ENCODE data around the gene LAD1. TPM values are rescaled to one million over a fixed set of nuclear protein-coding genes. Genes with fewer than 3 reads are reported as not detected.

LAD1 gene
- total RNA-seq, 1 donor from 2014 or later, result 0.43 TPM

DNA sequence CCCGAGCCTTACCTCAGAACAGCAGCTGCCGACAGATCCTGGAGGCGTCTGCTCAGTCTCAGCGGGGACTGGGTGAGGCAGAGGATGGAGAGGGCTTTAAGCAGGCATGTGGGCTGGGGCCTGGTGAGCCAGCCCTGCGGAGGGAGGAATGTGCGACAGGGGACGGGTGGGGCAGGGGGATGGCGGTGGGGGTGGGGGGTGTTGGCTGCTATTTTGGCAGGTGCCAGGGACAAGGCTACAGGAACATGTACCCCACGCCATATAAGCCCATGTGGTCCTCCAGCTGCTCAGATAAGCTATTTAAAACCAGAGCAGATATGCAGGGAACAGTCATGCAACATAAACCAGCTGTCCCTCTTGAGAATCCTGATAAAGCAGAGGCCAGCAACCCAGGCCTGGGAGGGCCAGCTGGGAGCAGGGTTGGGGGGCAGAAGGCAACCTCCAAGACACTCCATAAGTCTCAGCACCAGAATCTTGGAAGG lies 21.5 kb downstream of the LAD1 start, which contains the start of gene TNNT2:
TNNT2 (minus strand) TSS at position 70 of the 482 bp plus-strand sequence. CDS start 4,426 bp downstream, outside the sequence.
- H3K27ac ChIP-seq, result no peak within 1 kb of the TSS

DNA sequence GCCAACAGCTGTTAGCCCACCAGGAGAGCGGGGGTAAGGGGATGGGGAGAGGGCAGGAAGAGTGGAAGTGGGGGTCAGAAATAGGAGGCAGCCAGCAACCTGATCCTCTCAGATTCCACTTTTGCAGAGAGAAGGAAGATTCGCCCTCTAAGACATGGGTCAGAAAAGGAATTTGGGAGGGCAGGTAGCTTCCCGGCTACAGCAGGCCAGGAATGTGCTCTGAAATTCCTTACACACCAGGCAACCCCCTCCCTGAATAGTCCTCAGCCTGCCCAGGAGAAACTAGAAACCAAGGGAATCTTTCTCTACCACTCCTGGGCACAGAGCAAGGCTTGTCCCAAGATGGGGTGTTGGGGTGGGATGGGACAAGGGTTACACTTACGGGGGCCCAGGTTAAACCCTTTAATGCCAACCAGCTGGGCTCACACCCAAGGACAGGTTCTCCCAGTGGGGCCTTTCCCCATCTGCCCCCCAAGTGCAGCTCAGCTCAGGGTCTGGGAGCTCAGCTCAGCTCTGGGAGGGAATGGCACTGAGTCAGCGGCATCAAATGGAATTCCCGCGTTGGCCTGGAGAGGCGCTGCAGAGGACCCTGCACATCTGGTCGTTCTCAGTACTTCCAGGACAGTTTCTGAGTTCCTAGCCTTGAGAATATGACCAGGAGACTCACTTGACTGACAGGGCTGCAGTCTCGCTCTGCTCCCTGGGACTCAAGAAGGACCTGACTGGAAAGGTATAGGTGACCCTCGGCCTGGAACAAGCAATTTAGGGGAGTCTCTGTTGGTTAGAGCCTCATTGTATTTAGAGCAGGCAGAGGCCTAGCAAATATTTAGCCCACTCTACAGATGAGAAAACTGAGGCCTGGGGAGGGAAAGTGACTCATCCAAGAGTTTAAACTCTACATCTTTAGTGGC lies 22.4 kb downstream of the LAD1 start:
- TF ChIP-seq, protein P1, sequence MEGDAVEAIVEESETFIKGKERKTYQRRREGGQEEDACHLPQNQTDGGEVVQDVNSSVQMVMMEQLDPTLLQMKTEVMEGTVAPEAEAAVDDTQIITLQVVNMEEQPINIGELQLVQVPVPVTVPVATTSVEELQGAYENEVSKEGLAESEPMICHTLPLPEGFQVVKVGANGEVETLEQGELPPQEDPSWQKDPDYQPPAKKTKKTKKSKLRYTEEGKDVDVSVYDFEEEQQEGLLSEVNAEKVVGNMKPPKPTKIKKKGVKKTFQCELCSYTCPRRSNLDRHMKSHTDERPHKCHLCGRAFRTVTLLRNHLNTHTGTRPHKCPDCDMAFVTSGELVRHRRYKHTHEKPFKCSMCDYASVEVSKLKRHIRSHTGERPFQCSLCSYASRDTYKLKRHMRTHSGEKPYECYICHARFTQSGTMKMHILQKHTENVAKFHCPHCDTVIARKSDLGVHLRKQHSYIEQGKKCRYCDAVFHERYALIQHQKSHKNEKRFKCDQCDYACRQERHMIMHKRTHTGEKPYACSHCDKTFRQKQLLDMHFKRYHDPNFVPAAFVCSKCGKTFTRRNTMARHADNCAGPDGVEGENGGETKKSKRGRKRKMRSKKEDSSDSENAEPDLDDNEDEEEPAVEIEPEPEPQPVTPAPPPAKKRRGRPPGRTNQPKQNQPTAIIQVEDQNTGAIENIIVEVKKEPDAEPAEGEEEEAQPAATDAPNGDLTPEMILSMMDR (IDR thresholded peaks at IDR 0.05), result no peak
- intact Hi-C loops (cut with DNase I), result no loop called here
- Histone ChIP-seq H3K4me3 (no peak overlapping the region), H3K4me1 (no peaks in the 10 kb centered on the region), H3K27me3 (no peaks in the 10 kb centered on the region), H3K27ac (no peak overlapping the region), H3K9me3 (no peaks in the 10 kb centered on the region), H3K36me3 (no peaks in the 10 kb centered on the region)
- no peak for DNase-seq (ENCODE audit: low spot score in 2 of 2)

More for the DNA sequence above, 21.5 kb downstream of the LAD1 start, which contains the start of gene TNNT2:
- no peaks in the 10 kb centered on the region for H3K27me3 ChIP-seq
- no peaks in the 10 kb centered on the region for H3K4me1 ChIP-seq
- TF ChIP-seq, protein P1 (IDR thresholded peaks at IDR 0.05), result no peak
- no peak within 1 kb of the TSS for H3K4me3 ChIP-seq
- intact Hi-C loops (cut with DNase I), result no loop called here
- DNase-seq (ENCODE audit: low spot score in 2 of 2), result no peak
- no peaks in the 10 kb centered on the region for H3K36me3 ChIP-seq
- H3K9me3 ChIP-seq, result no peaks in the 10 kb centered on the region

GRCh38 chr1:201376107-201376463 lies 23.0 kb downstream of the LAD1 start:
- no peak overlapping the region for H3K4me3 ChIP-seq
- intact Hi-C loops (cut with DNase I), result no loop called here
- no peaks in the 10 kb centered on the region for H3K27me3 ChIP-seq
- H3K9me3 ChIP-seq, result no peaks in the 10 kb centered on the region
- no peaks in the 10 kb centered on the region for H3K4me1 ChIP-seq
- TF ChIP-seq, protein P1 (IDR thresholded peaks at IDR 0.05), result no peak
- no peak for DNase-seq (ENCODE audit: low spot score in 2 of 2)
- H3K27ac ChIP-seq, result no peak overlapping the region
- H3K36me3 ChIP-seq, result no peaks in the 10 kb centered on the region

DNA sequence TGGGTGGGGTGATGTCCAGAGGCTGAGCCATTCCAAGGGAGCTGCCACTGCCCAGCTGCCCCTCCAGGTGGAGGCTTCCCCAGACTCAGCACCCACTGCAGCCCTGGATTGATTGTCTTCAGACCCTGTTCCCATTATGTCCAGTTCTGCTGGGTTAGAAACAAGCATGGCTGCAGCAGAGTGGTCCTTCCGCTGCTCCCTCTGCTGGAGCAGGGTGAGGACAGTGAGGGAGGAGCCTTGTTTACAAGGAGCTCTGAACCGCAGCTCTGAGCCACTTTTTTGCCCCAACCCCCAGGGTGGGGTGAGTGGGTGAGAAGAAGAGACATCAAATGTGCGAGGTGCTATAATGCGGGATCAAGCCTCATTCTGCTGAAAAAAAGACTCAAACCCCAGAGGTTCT lies 24.0 kb downstream of the LAD1 start:
- intact Hi-C loops (cut with DNase I), result no loop called here

GRCh38 chr1:201374364-201374763 lies 24.8 kb downstream of the LAD1 start:
- no peak overlapping the region for H3K4me3 ChIP-seq
- TF ChIP-seq, protein P1 (IDR thresholded peaks at IDR 0.05), result no peak
- no peaks in the 10 kb centered on the region for H3K27me3 ChIP-seq
- DNase-seq (ENCODE audit: low spot score in 2 of 2), result no peak
- intact Hi-C loops (cut with DNase I), result no loop called here
- H3K9me3 ChIP-seq, result no peaks in the 10 kb centered on the region
- H3K27ac ChIP-seq, result no peak overlapping the region
- no peaks in the 10 kb centered on the region for H3K36me3 ChIP-seq
- H3K4me1 ChIP-seq, result no peaks in the 10 kb centered on the region

More for the DNA sequence above, 24.0 kb downstream of the LAD1 start:
- Histone ChIP-seq H3K9me3 (no peaks in the 10 kb centered on the region), H3K4me3 (no peak overlapping the region), H3K27me3 (no peaks in the 10 kb centered on the region), H3K27ac (no peak overlapping the region), H3K36me3 (no peaks in the 10 kb centered on the region), H3K4me1 (no peaks in the 10 kb centered on the region)
- TF ChIP-seq, protein P1 (IDR thresholded peaks at IDR 0.05), result no peak
- DNase-seq (ENCODE audit: low spot score in 2 of 2), result no peak

Data from ascending aorta (tissue), 2 donors.